Thymus (tissue), 14 donors: ENCODE results near the gene LRP1-AS. TPM values are rescaled to one million over a fixed set of nuclear protein-coding genes. Genes with fewer than 3 reads are reported as not detected.

ENCODE experiments used
- DNase-seq, 9 donors: peaks; one replicate each; pipeline ENCODE4 v3.0.0-alpha.2; 2013; ENCODE audit warnings: low spot score in 9 of 9, low read depth in 6 of 9, missing footprints in 1 of 9
- H3K27ac ChIP-seq, 2 donors: one replicate each; pipeline ENCODE4 v1.5.1; 2013; ENCODE audit warnings: control low read depth in 1 of 2, low read depth in 1 of 2, low read length in 1 of 2, mild to moderate bottlenecking in 1 of 2, moderate library complexity in 1 of 2
- H3K27me3 ChIP-seq, 2 donors: one replicate each; pipeline ENCODE4 v1.5.1; 2013; ENCODE audit warnings: low read length in 1 of 2; ENCODE audit not compliant: control insufficient read depth in 2 of 2, insufficient read depth in 1 of 2
- H3K36me3 ChIP-seq, 2 donors: one replicate each; pipeline ENCODE4 v1.5.1; 2013; ENCODE audit warnings: low read length in 1 of 2, mild to moderate bottlenecking in 1 of 2, moderate library complexity in 1 of 2; ENCODE audit not compliant: control insufficient read depth in 2 of 2, insufficient read depth in 2 of 2
- H3K4me1 ChIP-seq, 2 donors: one replicate each; pipeline ENCODE4 v1.5.1; 2013; ENCODE audit warnings: low read length in 2 of 2; ENCODE audit not compliant: control insufficient read depth in 2 of 2, insufficient read depth in 2 of 2
- H3K4me3 ChIP-seq, 2 donors: one replicate each; pipeline ENCODE4 v1.5.1; 2013; ENCODE audit warnings: low read length in 2 of 2, control low read depth in 1 of 2, mild to moderate bottlenecking in 1 of 2
- H3K9me3 ChIP-seq, 2 donors: one replicate each; pipeline ENCODE4 v1.5.1; 2013; ENCODE audit warnings: low read length in 1 of 2, mild to moderate bottlenecking in 1 of 2; ENCODE audit not compliant: control insufficient read depth in 2 of 2, insufficient read depth in 1 of 2
- WGBS: extraction: QIAGEN DNeasy Blood & Tissue Kit; methylation state at CpG from one replicate; pipeline ENCODE4 v1.1.7; 2013; 5-methylcytosine and 5-hydroxymethylcytosine counted together
- long read RNA-seq, 10 donors: transcript quantifications; one replicate each; lab custom pipeline, GENCODE V29; 2026
- polyA plus RNA-seq: library from polyadenylated mRNA; stranded (reverse); fragments of 200-250 nt; gene quantifications from one replicate; pipeline ENCODE4 v1.2.3, GENCODE V29; 2013
- total RNA-seq: library from RNA; stranded (reverse); fragments of 120-200 nt; gene quantifications from one replicate; pipeline ENCODE4 v1.2.4, GENCODE V29; 2013
- donor health status: healthy.

LRP1-AS gene
- total RNA-seq (not detected), polyA plus RNA-seq (not detected)
- long read RNA-seq, donor 1 = 0 reads
- long read RNA-seq, donor 2 = 0 reads
- long read RNA-seq, donor 3 = 0 reads
- long read RNA-seq, donor 4 = 0 reads
- long read RNA-seq, donor 5 = 0 reads
- long read RNA-seq, donor 6 = 0 reads
- long read RNA-seq, donor 7 = 0 reads
- long read RNA-seq, donor 8 = 0 reads
- long read RNA-seq, donor 9 = 0 reads
- long read RNA-seq, donor 10 = 0 reads

- Histone ChIP-seq H3K9me3 (no peaks in the 10 kb centered on the region), H3K27me3 (peaks cover 0 to 2% of the 10 kb centered on the region in 2 donors), H3K4me1 (peaks cover 10 to 16% of the 10 kb centered on the region in 2 donors), H3K36me3 (peaks cover 0 to 4% of the 10 kb centered on the region in 2 donors), H3K4me3 (no peak within 1 kb of the TSS), H3K27ac (no peak within 1 kb of the TSS)
- 76% methylated on average over 8 of the region's 8 CpGs for WGBS
- DNase-seq = no peak
Observed at GRCh38 chr12:57146961-57147944, at the start of gene LRP1-AS. Gene LRP1-AS (minus strand): TSS chr12:57147619.

GRCh38 chr12:57196956-57197355 is 49.5 kb upstream of the LRP1-AS start:
- Histone ChIP-seq H3K4me3 (no peak overlapping the region), H3K9me3 (no peaks in the 10 kb centered on the region), H3K27me3 (peaks cover 0 to 11% of the 10 kb centered on the region in 2 donors), H3K27ac (no peak overlapping the region), H3K4me1 (no peaks in the 10 kb centered on the region), H3K36me3 (no peaks in the 10 kb centered on the region)
- WGBS = 95% methylated on average over 22 of the region's 22 CpGs
- DNase-seq = no peak

GRCh38 chr12:57196439-57196838 is 49.0 kb upstream of the LRP1-AS start:
- Histone ChIP-seq H3K4me1 (no peaks in the 10 kb centered on the region), H3K9me3 (no peaks in the 10 kb centered on the region), H3K27me3 (peaks cover 0 to 11% of the 10 kb centered on the region in 2 donors), H3K36me3 (no peaks in the 10 kb centered on the region), H3K4me3 (no peak overlapping the region), H3K27ac (no peak overlapping the region)
- no peak for DNase-seq
- 95% methylated on average over 4 of the region's 4 CpGs for WGBS

GRCh38 chr12:57195611-57196371 is 48.4 kb upstream of the LRP1-AS start:
- Histone ChIP-seq H3K27ac (no peak overlapping the region), H3K4me1 (no peaks in the 10 kb centered on the region), H3K9me3 (no peaks in the 10 kb centered on the region), H3K36me3 (no peaks in the 10 kb centered on the region), H3K27me3 (peaks cover 0 to 11% of the 10 kb centered on the region in 2 donors), H3K4me3 (no peak overlapping the region)
- 83% methylated on average over 34 of the region's 34 CpGs for WGBS
- DNase-seq = no peak

GRCh38 chr12:57195186-57195585 is 47.8 kb upstream of the LRP1-AS start:
- Histone ChIP-seq H3K4me3 (no peak overlapping the region), H3K36me3 (no peaks in the 10 kb centered on the region), H3K27ac (no peak overlapping the region), H3K9me3 (no peaks in the 10 kb centered on the region), H3K4me1 (no peaks in the 10 kb centered on the region), H3K27me3 (peaks cover 0 to 11% of the 10 kb centered on the region in 2 donors)
- WGBS = 92% methylated on average over 19 of the region's 19 CpGs
- DNase-seq = no peak

- no peak for DNase-seq
- H3K9me3 ChIP-seq = no peaks in the 10 kb centered on the region
- no peak overlapping the region for H3K4me3 ChIP-seq
- no peaks in the 10 kb centered on the region for H3K36me3 ChIP-seq
- no peak overlapping the region for H3K27ac ChIP-seq
- H3K27me3 ChIP-seq = peaks cover 0 to 11% of the 10 kb centered on the region in 2 donors
- 94% methylated on average over 18 of the region's 18 CpGs for WGBS
- H3K4me1 ChIP-seq = no peaks in the 10 kb centered on the region
Observed at GRCh38 chr12:57194253-57194652, 46.8 kb upstream of the LRP1-AS start.

- Histone ChIP-seq H3K4me3 (no peak overlapping the region), H3K36me3 (no peaks in the 10 kb centered on the region), H3K9me3 (no peaks in the 10 kb centered on the region), H3K27me3 (peaks cover 0 to 11% of the 10 kb centered on the region in 2 donors), H3K4me1 (no peaks in the 10 kb centered on the region), H3K27ac (no peak overlapping the region)
- no peak for DNase-seq
- 95% methylated on average over 19 of the region's 19 CpGs for WGBS
Observed at GRCh38 chr12:57193706-57194245, 46.4 kb upstream of the LRP1-AS start.

GRCh38 chr12:57192920-57193319 is 45.5 kb upstream of the LRP1-AS start:
- no peak overlapping the region for H3K27ac ChIP-seq
- 97% methylated on average over 16 of the region's 16 CpGs for WGBS
- H3K4me3 ChIP-seq = no peak overlapping the region
- peaks cover 0 to 11% of the 10 kb centered on the region in 2 donors for H3K27me3 ChIP-seq
- H3K36me3 ChIP-seq = no peaks in the 10 kb centered on the region
- DNase-seq = no peak
- no peaks in the 10 kb centered on the region for H3K4me1 ChIP-seq
- H3K9me3 ChIP-seq = no peaks in the 10 kb centered on the region
